ENCODE measurements around the gene CRAMP1.

DNA sequence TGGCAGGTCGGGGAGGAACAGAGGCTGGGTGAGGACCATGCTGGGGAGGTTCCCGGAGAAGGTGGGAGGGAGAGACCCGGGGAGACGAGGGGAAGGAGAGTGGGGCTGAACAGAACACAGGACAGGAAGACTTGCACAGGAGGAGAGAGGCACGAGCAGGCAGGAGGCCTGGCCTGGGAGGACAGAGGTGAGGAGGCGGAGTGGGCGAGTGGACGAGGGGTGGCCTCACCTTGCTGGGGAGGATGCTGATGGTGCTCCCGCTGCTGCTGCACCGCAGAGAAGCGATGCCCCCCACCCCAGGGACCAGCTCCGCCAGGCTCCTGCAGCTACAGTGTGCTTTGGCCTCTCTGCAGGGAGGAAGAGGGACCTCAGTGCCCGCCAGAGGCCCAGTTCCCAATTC is 44.2 kb upstream of the CRAMP1 start:
- TF ChIP-seq, protein P1, sequence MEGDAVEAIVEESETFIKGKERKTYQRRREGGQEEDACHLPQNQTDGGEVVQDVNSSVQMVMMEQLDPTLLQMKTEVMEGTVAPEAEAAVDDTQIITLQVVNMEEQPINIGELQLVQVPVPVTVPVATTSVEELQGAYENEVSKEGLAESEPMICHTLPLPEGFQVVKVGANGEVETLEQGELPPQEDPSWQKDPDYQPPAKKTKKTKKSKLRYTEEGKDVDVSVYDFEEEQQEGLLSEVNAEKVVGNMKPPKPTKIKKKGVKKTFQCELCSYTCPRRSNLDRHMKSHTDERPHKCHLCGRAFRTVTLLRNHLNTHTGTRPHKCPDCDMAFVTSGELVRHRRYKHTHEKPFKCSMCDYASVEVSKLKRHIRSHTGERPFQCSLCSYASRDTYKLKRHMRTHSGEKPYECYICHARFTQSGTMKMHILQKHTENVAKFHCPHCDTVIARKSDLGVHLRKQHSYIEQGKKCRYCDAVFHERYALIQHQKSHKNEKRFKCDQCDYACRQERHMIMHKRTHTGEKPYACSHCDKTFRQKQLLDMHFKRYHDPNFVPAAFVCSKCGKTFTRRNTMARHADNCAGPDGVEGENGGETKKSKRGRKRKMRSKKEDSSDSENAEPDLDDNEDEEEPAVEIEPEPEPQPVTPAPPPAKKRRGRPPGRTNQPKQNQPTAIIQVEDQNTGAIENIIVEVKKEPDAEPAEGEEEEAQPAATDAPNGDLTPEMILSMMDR (IDR thresholded peaks at IDR 0.05; ENCODE audit: control extremely low read depth in 1 of 3, insufficient read depth in 1 of 3, low read depth in 1 of 3, low read length in 3 of 3) = no peak
- TF ChIP-seq RAD21 (IDR thresholded peaks at IDR 0.05 in 1 of 2, conservative IDR thresholded peaks at IDR 0.05 in 1 of 2; ENCODE audit: low read depth in 2 of 2, low read length in 2 of 2) = no peak
